Stimulated activated CD4-positive, alpha-beta T cell treated with anti-CD3 and anti-CD28 coated beads, Interleukin-4, amount 100 ng/mL, for 48 hours (primary cell): ENCODE measurements around the gene R3HDM4.
"Not testable (repeated sequence)": the region's sequence is repeated elsewhere in the genome, so short reads cannot be mapped to it uniquely, and the experiment has no call there.

Experiments
- DNase-seq, 2 donors: peaks; one replicate each; pipeline ENCODE4 v3.0.0-alpha.2; 2020; ENCODE audit warnings: low read depth in 2 of 2

Gene R3HDM4

GRCh38 chr19:913080-913748 is at the start of gene R3HDM4:
Gene R3HDM4 (minus strand): TSS chr19:913219. CDS start chr19:913157, 62 bp downstream.
- DNase-seq = peak; percentile 76 to 77

DNA sequence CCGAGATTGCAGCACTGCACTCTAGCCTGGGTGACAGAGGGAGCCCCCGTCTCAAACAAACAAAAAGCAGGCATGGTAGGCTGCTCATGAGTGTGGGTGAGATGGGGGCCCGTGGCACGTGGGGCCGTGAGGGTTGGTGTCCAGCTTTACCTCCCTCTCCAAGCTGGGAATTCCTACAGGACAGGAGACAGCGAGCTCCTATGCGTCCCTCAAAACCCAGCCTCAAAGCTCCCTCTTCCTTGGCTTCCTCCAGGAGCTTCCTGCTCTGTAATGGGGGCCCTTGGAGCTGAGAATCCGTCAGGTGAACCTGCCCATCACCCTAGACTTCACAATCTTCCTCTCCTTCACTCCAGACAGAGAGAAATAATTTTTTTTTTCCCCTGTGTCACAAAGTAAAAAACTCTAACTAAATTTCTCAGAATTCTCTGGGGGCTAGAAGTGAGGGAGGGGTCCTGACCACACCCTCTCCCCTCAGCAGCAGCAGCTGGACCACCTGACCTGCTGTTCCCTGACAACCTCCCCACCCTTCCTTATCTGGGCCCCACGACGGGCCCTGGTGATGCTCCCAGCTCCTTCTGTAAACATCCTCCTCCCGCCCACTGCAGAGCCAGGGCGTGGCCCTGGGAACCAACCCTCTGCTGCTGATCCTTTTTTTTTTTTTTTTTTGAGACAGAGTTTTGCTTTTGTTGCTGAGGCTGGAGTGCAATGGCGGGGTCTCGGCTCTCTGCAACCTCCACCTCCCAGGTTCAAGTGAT is 49.0 kb upstream of the R3HDM4 start:
- no peak for DNase-seq

GRCh38 chr19:960601-960938 is 47.6 kb upstream of the R3HDM4 start:
- DNase-seq = no peak

- DNase-seq = no peak
These were observed 47.0 kb upstream of the R3HDM4 start for GRCh38 chr19:960020-960419.

DNA sequence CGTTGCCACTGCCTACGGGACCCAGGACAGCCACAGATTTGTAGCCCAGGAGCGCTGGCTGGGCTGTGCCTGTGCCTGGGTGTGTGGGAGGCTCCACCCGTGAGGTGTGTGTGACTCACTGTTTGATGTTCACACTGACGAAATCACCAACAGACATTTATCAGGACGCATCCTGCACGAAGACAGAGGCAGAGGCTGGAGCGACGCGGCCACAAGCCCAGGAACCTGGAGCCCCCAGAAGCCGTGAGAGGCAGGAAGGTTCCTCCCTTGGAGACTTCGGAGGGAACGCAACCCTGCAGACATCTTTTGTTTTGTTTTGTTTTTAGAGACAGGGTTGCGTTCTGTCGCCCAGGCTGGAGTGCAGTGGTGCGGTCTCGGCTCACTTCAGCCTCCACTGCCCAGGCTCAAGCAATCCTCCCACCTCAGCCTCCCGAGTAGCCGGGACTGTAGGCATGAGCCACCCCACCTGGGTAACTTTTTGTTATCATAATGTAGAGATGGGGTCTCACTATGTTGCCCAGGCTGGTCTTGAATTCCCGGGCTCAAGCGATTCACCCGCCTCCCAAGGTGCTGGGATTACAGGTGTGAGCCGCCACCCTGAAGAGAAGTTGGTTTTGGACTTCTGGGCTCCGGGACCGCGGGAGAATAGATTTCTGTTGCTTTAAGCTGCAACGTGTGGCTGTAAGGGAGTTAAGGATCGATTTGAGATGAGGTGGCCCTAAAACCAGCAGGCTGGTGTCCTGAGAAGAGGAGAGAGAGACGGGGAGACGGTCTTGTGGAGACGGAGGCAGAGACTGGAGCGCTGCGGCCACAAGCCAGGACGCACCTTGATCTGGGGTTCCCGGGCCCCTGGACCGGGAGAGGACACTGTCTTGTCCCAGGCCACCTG is 46.2 kb upstream of the R3HDM4 start:
- peak; percentile 37 to 40 for DNase-seq

- DNase-seq = not testable (repeated sequence)
These were observed 44.6 kb upstream of the R3HDM4 start for GRCh38 chr19:957578-957977.

DNA sequence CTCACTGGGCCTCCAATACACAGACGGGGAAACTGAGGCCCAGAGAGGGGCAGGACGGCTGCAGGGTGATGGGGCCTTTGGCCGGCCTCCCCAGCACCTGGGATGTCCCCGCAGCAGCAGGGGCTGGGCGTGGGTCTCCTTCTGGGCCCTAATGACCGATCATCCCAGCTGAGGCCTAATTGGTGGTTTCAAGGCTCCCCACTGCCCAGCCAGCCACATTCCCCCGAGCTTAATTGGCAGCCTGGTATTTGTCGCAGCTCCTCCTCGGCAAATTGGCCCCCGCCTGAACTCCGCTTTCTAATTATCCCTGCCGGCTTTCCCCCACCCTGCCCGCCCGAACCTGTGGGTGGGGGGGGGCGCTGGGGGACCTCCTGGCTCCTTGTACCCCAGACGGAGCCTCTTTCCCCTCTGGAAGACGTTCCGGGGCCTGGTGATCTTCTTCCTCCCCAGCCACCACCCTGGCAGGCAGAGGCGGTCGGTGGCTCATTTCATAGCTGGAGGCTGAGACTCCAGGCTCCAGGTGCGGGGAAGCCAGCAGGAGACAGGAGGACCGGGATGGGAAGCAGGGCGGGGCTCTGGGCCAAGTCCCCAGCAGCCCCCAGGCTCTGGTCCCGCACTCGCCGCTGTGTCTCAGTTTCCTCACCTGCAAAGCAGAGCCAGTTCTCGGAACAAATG is 43.9 kb upstream of the R3HDM4 start:
- no peak for DNase-seq

- DNase-seq = no peak
These were observed 43.1 kb upstream of the R3HDM4 start for GRCh38 chr19:955803-956765.

- no peak for DNase-seq
These were observed 41.9 kb upstream of the R3HDM4 start for GRCh38 chr19:954672-955494.

- no peak for DNase-seq
These were observed 41.3 kb upstream of the R3HDM4 start for GRCh38 chr19:954272-954671.

GRCh38 chr19:953445-954271 is 40.6 kb upstream of the R3HDM4 start:
- DNase-seq = no peak

DNA sequence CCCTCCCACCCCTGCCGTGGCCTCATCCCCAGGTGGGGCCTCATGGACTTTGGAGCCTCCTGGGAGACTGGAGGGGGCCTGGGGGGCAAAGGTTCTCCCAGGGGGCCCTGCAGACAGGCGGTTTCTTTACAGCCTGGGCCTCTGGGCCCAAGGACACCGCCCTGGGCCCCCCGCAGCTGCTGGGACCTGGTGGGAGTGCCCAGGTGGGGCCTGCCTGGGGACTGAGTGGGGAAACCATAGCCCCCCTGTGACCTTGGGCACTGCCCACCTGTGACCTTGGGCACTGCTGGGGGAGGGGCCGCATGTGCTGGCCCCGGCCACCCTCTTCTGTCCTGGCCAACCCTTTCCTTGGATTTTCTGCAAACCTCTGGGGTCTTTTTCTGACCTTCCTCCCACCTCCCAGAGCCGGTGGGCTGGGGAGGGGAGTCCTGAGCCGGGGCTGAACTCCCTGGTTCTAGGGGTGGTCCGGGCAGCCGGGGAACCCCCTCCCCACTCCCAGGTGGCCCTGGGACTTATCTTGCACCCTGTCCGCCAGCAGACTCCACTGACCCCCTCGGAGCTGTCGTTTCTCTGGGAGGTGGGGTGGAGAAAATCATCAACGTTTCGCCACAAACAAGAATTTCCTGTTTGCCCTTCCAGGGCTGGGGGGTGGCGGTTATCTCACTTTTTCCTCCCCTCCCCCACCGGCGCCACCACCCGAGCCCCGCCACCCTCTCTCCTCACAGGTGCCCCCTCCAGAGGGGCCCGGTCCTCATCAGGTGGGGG is 39.8 kb upstream of the R3HDM4 start:
- DNase-seq = no peak

- DNase-seq = no peak
These were observed 39.1 kb upstream of the R3HDM4 start for GRCh38 chr19:952049-952679.

- no peak for DNase-seq
These were observed 37.5 kb upstream of the R3HDM4 start for GRCh38 chr19:950352-951066.

- no peak for DNase-seq
These were observed 36.0 kb upstream of the R3HDM4 start for GRCh38 chr19:948842-949496.

GRCh38 chr19:947707-948539 is 34.9 kb upstream of the R3HDM4 start:
- DNase-seq = no peak
